GM20431 (cell line): ENCODE data around the gene LY6G6D.

Experiments used
- in situ Hi-C: fragments of 300-500 bp; cut with MseI, MboI; formaldehyde crosslinking; loops from one replicate; pipeline ENCODE4 v1.15.0; 2020; ENCODE audit warnings: low sequenced_read_pairs; ENCODE audit not compliant: unreplicated experiment

The LY6G6D gene

GRCh38 chr6:31760790-31761189 lies 45.6 kb downstream of the LY6G6D start:
- in situ Hi-C loops, result no loop called here

DNA sequence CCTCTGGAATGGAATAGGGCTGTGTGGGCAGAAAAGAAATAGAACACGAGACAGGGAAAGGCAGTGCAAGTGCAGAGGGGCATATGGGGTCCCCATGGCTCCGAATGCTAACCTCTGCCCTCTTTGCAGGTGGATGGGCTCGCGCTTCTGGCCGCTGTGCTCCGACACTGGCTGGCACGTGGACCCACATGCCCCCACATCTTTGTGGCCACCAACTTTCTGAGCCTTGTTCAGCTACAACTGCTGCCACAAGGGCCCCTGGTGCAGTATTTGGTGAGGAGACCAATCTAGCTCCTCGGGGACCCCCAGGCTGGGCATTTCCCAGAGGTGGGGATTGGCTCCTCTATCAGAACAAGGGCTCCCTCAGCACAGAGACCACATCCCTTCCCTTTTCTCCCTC lies 46.2 kb downstream of the LY6G6D start:
- in situ Hi-C loops, result no loop called here

DNA sequence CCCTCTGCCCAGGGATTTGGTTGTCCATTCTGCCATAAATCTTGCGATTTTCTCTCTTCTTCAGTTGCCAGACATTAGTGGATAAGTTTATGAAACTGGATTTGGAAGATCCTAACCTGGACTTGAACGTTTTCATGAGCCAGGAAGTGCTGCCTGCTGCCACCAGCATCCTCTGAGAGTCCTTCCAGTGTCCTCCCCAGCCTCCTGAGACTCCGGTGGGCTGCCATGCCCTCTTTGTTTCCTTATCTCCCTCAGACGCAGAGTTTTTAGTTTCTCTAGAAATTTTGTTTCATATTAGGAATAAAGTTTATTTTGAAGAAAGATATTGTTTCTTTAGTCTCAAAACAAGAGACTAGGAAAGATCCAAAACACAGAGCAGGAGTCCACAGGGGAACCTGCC lies 47.2 kb downstream of the LY6G6D start, which contains the start of gene SAPCD1:
TSS of gene SAPCD1 (plus strand) at position 301 of the 400 bp plus-strand sequence. CDS start 399 bp downstream, outside the sequence.
- in situ Hi-C loops, result no loop called here

DNA sequence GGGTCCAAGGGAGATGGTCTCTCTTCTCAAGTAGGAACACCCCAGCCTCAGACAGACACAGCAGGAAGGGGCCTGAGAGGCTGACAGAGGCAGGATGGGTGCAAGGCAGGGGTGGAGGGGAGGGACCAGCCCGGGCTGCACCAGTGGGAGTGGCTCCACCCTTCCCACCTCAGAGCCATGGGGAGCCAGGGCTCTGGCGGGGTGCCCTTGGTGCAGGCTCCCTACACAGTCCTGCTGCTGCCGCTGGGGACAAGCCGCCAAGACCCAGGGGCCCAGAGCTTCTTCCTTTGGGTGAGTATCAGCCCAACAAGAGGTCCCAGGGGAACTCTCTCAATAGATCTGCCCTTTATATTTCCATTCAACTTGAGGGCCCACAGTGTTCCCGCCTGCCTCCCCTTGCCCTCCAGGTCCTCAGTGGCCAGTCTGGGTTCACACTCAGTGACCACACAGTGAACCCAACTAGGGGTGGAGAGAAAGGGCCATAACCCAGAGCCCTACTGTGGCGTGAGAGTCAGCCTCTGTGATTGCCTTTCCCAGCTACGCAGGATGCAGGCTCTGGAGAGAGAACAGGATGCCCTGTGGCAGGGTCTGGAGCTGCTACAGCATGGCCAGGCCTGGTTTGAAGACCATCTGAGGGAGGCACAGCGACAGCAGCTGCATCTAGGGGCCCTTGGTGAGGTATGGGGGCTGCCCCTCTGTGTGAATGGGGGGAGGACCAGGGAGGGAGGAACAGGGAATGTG lies 47.9 kb downstream of the LY6G6D start:
- in situ Hi-C loops, result no loop called here

- in situ Hi-C loops, result no loop called here
Measured at GRCh38 chr6:31763619-31763940, 48.4 kb downstream of the LY6G6D start.

GRCh38 chr6:31764198-31764597 lies 49.0 kb downstream of the LY6G6D start:
- in situ Hi-C loops, result no loop called here

GRCh38 chr6:31765559-31765909 lies 50.4 kb downstream of the LY6G6D start:
- in situ Hi-C loops, result no loop called here

GRCh38 chr6:31765910-31766794 lies 51.0 kb downstream of the LY6G6D start:
- in situ Hi-C loops, result no loop called here

DNA sequence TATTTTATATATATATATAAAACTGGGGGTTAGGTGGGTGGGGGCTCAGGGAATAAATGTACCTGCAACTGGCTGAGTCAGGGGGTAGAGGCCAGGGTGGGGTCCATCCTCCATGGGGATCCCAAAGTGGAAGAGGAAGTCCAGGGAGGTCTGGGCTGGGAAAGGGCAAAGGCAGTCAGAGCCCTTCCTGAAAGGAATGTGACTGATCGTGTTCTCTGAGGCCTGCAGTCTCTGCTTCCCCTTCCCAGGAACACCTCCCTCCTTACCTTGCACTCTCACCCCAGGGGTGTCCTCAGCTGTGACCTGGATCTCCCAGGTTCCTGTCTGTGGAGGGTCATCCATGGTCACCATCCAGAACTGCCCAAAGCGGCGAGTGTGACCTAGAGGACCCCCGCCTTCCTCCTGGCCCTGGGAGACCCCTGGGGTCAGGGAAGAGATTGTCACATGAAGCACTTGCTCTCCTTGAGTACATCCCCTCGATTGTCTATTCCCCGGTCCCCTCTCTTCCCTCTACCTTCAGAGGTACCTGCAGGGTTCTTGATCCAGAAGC lies 52.0 kb downstream of the LY6G6D start:
- in situ Hi-C loops, result no loop called here
